ENCODE results near the gene C1QB. TPM values are rescaled to one million over a fixed set of nuclear protein-coding genes. Genes with fewer than 3 reads are reported as not detected.

C1QB gene
- total and polyA plus RNA-seq, 2 of the 8 experiments (the other 6 are each of a cell fraction or from before 2014, with no cell fraction given) = not detected

- H3K79me1 ChIP-seq (ENCODE audit: low read depth, low read length) = no peaks in the 10 kb centered on the region
- H2BK5ac ChIP-seq (ENCODE audit: low read depth, low read length) = no peak overlapping the region
- H3K18ac ChIP-seq (ENCODE audit: extremely low read depth, low read length) = no peak overlapping the region
- no peak overlapping the region for H3K9ac ChIP-seq (replicated peaks in 1 of 4; ENCODE audit: extremely low read depth in 1 of 4, low read depth in 3 of 4, low read length in 3 of 4)
- no peak for FAIRE-seq
- H3K4me1 ChIP-seq (replicated peaks in 1 of 4; ENCODE audit: control insufficient read depth in 3 of 4, insufficient read depth in 4 of 4, low read length in 3 of 4) = peaks cover 0 to 5% (median under 1%) of the 10 kb centered on the region in 4 experiments; a peak in 5 of 7 replicates
- no peak overlapping the region for H3K23ac ChIP-seq (ENCODE audit: insufficient read length)
- H2BK120ac ChIP-seq (replicated peaks; ENCODE audit: low read depth, low read length) = no peak overlapping the region
- no peak overlapping the region for H2BK15ac ChIP-seq (ENCODE audit: low read length)
- no peak overlapping the region for H2AFZ ChIP-seq (ENCODE audit: low read length)
- H3K9me3 ChIP-seq (ENCODE audit: insufficient read depth in 2 of 2, low read depth in 1 of 2, low read length in 1 of 2) = no peaks in the 10 kb centered on the region
- no peak overlapping the region for H2AK5ac ChIP-seq (ENCODE audit: low read depth, low read length)
- H3K27me3 ChIP-seq (replicated peaks in 1 of 4; ENCODE audit: control insufficient read depth in 3 of 4, extremely low read depth in 1 of 4, insufficient read depth in 3 of 4, low read length in 3 of 4) = no peaks in the 10 kb centered on the region; a peak in 1 of 7 replicates
- CTCF ChIA-PET (ENCODE audit: partially characterized antibody) = interaction anchor here (0.7 to 3.4 kb wide), 7 partner anchors 16 to 200 kb away, joined by 3 to 9 read pairs (median 4); no protein-coding TSS in a partner anchor
- H3K4ac ChIP-seq (replicated peaks; ENCODE audit: insufficient read length, low read depth, low read length) = no peak overlapping the region
- DNase-seq (ENCODE audit: low read depth in 1 of 2, low spot score in 2 of 2) = no peak
- no peak overlapping the region for H4K5ac ChIP-seq (ENCODE audit: insufficient read length, low read depth, low read length)
- H3K36me3 ChIP-seq (ENCODE audit: control insufficient read depth in 2 of 4, insufficient read depth in 4 of 4, low read length in 3 of 4) = no peaks in the 10 kb centered on the region
- no peak overlapping the region for H3K4me2 ChIP-seq (ENCODE audit: insufficient read depth in 1 of 2, low read depth in 2 of 2, low read length in 2 of 2)
- H4K20me1 ChIP-seq (replicated peaks in 1 of 2; ENCODE audit: control insufficient read depth in 1 of 2, insufficient read depth in 2 of 2, low read length in 2 of 2) = peaks cover 0 to 7% of the 10 kb centered on the region in 2 experiments
- no peak overlapping the region for H4K91ac ChIP-seq (replicated peaks; ENCODE audit: insufficient read length, low read length)
- no peak overlapping the region for H2BK12ac ChIP-seq (ENCODE audit: low read depth, low read length)
- H3K14ac ChIP-seq (ENCODE audit: insufficient read length) = no peak overlapping the region
- no peak overlapping the region for H3K27ac ChIP-seq (ENCODE audit: low read depth, low read length)
- no peak overlapping the region for H3K56ac ChIP-seq (replicated peaks; ENCODE audit: insufficient read length, low read depth, low read length)
- POLR2A ChIA-PET (ENCODE audit: partially characterized antibody) = interaction anchor here (0.7 to 1.5 kb wide), 2 partner anchors 9 to 137 kb away, joined by 5 to 6 read pairs; no protein-coding TSS in a partner anchor
- no peaks in the 10 kb centered on the region for H3K23me2 ChIP-seq (ENCODE audit: low read depth, low read length)
- no peak overlapping the region for H2BK20ac ChIP-seq (ENCODE audit: low read length)
- no peaks in the 10 kb centered on the region for H3K79me2 ChIP-seq (ENCODE audit: control insufficient read depth in 1 of 2, insufficient read depth in 2 of 2, low read length in 2 of 2)
- 70% methylated on average over 11 of the region's 11 CpGs; no CpG with 5 or more reads in 1 of the 2 experiments for WGBS, 2 experiments (ENCODE audit: extremely low coverage in 1 of 2, insufficient coverage in 1 of 2, insufficient read length in 1 of 2, insufficient replicate concordance in 2 of 2, low coverage in 1 of 2, low lambda C conversion rate in 2 of 2, missing lambda C conversion rate in 1 of 2)
- no peak overlapping the region for H4K8ac ChIP-seq (ENCODE audit: extremely low read depth, insufficient read depth, low read length)
- no peak overlapping the region for H3K4me3 ChIP-seq (ENCODE audit: extremely low read depth in 1 of 4, insufficient read depth in 2 of 4, low read depth in 3 of 4, low read length in 4 of 4)
- TF ChIP-seq EGR1 (IDR thresholded peaks at IDR 0.05; ENCODE audit: borderline replicate concordance, low read depth, low read length) (no peak), SUZ12 (IDR thresholded peaks at IDR 0.05; ENCODE audit: low read length) (no peak)
Measured at GRCh38 chr1:22616571-22616970, 36.5 kb upstream of the C1QB start.
